RWPE2 (cell line): ENCODE results near the gene CAPZB.

ENCODE experiments used
- ATAC-seq: fragments of 200-7000 bp; cut with Tn5 transposase; 3 replicates; pipeline ENCODE4 v1.9.1; 2021; ENCODE audit warnings: low read depth
- DNase-seq: peaks from one replicate; pipeline ENCODE4 v3.0.0-alpha.2; 2020; ENCODE audit warnings: low spot score
- H3K27ac ChIP-seq: fragments of 450-650 bp; 2 replicates; pipeline ENCODE4 v1.5.1; 2017; ENCODE audit warnings: mild to moderate bottlenecking; ENCODE audit not compliant: poor library complexity, severe bottlenecking
- H3K27me3 ChIP-seq: fragments of 250-450 bp; sonication (Bioruptor Pico); 2 replicates; pipeline ENCODE4 v1.5.1; 2021; ENCODE audit warnings: mild to moderate bottlenecking, moderate library complexity; ENCODE audit not compliant: insufficient read depth, poor library complexity, severe bottlenecking
- H3K36me3 ChIP-seq: fragments of 250-450 bp; sonication (Bioruptor Pico); 2 replicates; pipeline ENCODE4 v1.5.1; 2020; ENCODE audit warnings: low read depth, mild to moderate bottlenecking, moderate library complexity
- H3K4me1 ChIP-seq: fragments of 250-450 bp; sonication (Bioruptor Pico); 2 replicates; pipeline ENCODE4 v1.5.1; 2021; ENCODE audit warnings: mild to moderate bottlenecking, moderate library complexity; ENCODE audit not compliant: insufficient read depth, poor library complexity, severe bottlenecking
- H3K4me3 ChIP-seq: fragments of 250-450 bp; sonication (Bioruptor Pico); 2 replicates; pipeline ENCODE4 v1.5.1; 2021; ENCODE audit warnings: mild to moderate bottlenecking, moderate library complexity; ENCODE audit not compliant: severe bottlenecking
- H3K9me3 ChIP-seq: fragments of 250-450 bp; sonication (Bioruptor Pico); 2 replicates; pipeline ENCODE4 v1.5.1; 2021; ENCODE audit warnings: mild to moderate bottlenecking, moderate library complexity; ENCODE audit not compliant: severe bottlenecking
- CTCF ChIP-seq: fragments of 450-650 bp; IDR thresholded peaks from one replicate; pipeline ENCODE4 v1.5.1; 2017; ENCODE audit warnings: mild to moderate bottlenecking, moderate library complexity; ENCODE audit not compliant: poor library complexity, severe bottlenecking

Gene CAPZB

GRCh38 chr1:19328486-19328885 is 156.9 kb downstream of the CAPZB start:
- peaks cover 10% of the 10 kb centered on the region for H3K36me3 ChIP-seq
- no peak for TF ChIP-seq CTCF
- no peak overlapping the region for H3K27ac ChIP-seq
- H3K4me3 ChIP-seq = no peak overlapping the region
- H3K4me1 ChIP-seq = no peaks in the 10 kb centered on the region
- H3K9me3 ChIP-seq = no peaks in the 10 kb centered on the region
- DNase-seq (no peak), ATAC-seq (no peak)
- H3K27me3 ChIP-seq = no peaks in the 10 kb centered on the region

- Histone ChIP-seq H3K27ac (no peak overlapping the region), H3K36me3 (peaks cover 11% of the 10 kb centered on the region), H3K27me3 (no peaks in the 10 kb centered on the region), H3K9me3 (no peaks in the 10 kb centered on the region), H3K4me1 (no peaks in the 10 kb centered on the region), H3K4me3 (no peak overlapping the region)
- DNase-seq (no peak), ATAC-seq (no peak)
- TF ChIP-seq CTCF = no peak
Measured at GRCh38 chr1:19327736-19328135, 157.6 kb downstream of the CAPZB start.

- no peaks in the 10 kb centered on the region for H3K27me3 ChIP-seq
- no peaks in the 10 kb centered on the region for H3K9me3 ChIP-seq
- H3K4me1 ChIP-seq = no peaks in the 10 kb centered on the region
- no peak overlapping the region for H3K27ac ChIP-seq
- DNase-seq = no peak
- no peak for ATAC-seq
- no peak for TF ChIP-seq CTCF
- no peak overlapping the region for H3K4me3 ChIP-seq
- H3K36me3 ChIP-seq = peaks cover 11% of the 10 kb centered on the region
Measured at GRCh38 chr1:19327301-19327700, 158.0 kb downstream of the CAPZB start.

GRCh38 chr1:19326748-19327065 is 158.6 kb downstream of the CAPZB start:
- H3K36me3 ChIP-seq = peaks cover 11% of the 10 kb centered on the region
- no peak overlapping the region for H3K27ac ChIP-seq
- DNase-seq (no peak), ATAC-seq (no peak; the same call in 2 of the 3 replicates)
- H3K27me3 ChIP-seq = no peaks in the 10 kb centered on the region
- H3K4me3 ChIP-seq = no peak overlapping the region
- no peaks in the 10 kb centered on the region for H3K4me1 ChIP-seq
- H3K9me3 ChIP-seq = no peaks in the 10 kb centered on the region
- no peak for TF ChIP-seq CTCF

- no peaks in the 10 kb centered on the region for H3K4me1 ChIP-seq
- no peak overlapping the region for H3K27ac ChIP-seq
- TF ChIP-seq CTCF = no peak
- H3K36me3 ChIP-seq = peaks cover 11% of the 10 kb centered on the region
- H3K9me3 ChIP-seq = no peaks in the 10 kb centered on the region
- DNase-seq (no peak), ATAC-seq (no peak)
- no peak overlapping the region for H3K4me3 ChIP-seq
- no peaks in the 10 kb centered on the region for H3K27me3 ChIP-seq
Measured at GRCh38 chr1:19325958-19326747, 159.2 kb downstream of the CAPZB start.
